Liver (tissue), 9 donors: Measurements from ENCODE around the gene DISP3. TPM values are rescaled to one million over a fixed set of nuclear protein-coding genes. Genes with fewer than 3 reads are reported as not detected.

Experiments
- DNase-seq: peaks from one replicate; pipeline ENCODE4 v3.0.0-alpha.2; 2017; ENCODE audit warnings: low spot score
- H3K27ac ChIP-seq, 2 donors: one replicate each; pipeline ENCODE4 v1.7.0; 2013; ENCODE audit warnings: inconsistent platforms in 2 of 2, low read length in 2 of 2, control low read depth in 1 of 2, low read depth in 1 of 2, mild to moderate bottlenecking in 1 of 2
- H3K27me3 ChIP-seq, 4 donors: one replicate each; pipeline versions ENCODE4 v1.6.1 to v1.7.0; 2013; ENCODE audit warnings: low read length in 3 of 4, inconsistent platforms in 1 of 4, mild to moderate bottlenecking in 1 of 4, moderate library complexity in 1 of 4; ENCODE audit not compliant: control insufficient read depth in 4 of 4, insufficient read depth in 4 of 4
- H3K36me3 ChIP-seq, 4 donors: one replicate each; pipeline versions ENCODE4 v1.6.1 to v1.7.0; 2013; ENCODE audit warnings: low read length in 3 of 4, mild to moderate bottlenecking in 3 of 4, low read depth in 1 of 4, moderate library complexity in 1 of 4; ENCODE audit not compliant: control insufficient read depth in 4 of 4, insufficient read depth in 3 of 4
- H3K4me1 ChIP-seq, 4 donors: one replicate each; pipeline versions ENCODE4 v1.6.1 to v1.7.0; 2013; ENCODE audit warnings: low read length in 3 of 4, mild to moderate bottlenecking in 3 of 4, moderate library complexity in 1 of 4; ENCODE audit not compliant: control insufficient read depth in 4 of 4, insufficient read depth in 4 of 4
- H3K4me3 ChIP-seq, 3 donors: one replicate each; pipeline versions ENCODE4 v1.6.1 to v1.7.0; 2013; ENCODE audit warnings: low read length in 3 of 3, control low read depth in 1 of 3, low read depth in 1 of 3, mild to moderate bottlenecking in 1 of 3
- H3K9ac ChIP-seq, 2 donors: one replicate each; pipeline ENCODE4 v1.7.0; 2013; ENCODE audit warnings: low read length in 2 of 2, mild to moderate bottlenecking in 2 of 2, moderate library complexity in 2 of 2, control low read depth in 1 of 2, low read depth in 1 of 2
- H3K9me3 ChIP-seq, 4 donors: one replicate each; pipeline versions ENCODE4 v1.6.1 to v1.7.0; 2013; ENCODE audit warnings: low read length in 3 of 4; ENCODE audit not compliant: control insufficient read depth in 4 of 4
- EGR1 ChIP-seq, 2 donors: IDR thresholded peaks; 2 replicates each; pipeline ENCODE4 v1.6.1; 2016 to 2018; ENCODE audit warnings: antibody characterized with exemption in 2 of 2, low read depth in 2 of 2
- FOXA1 ChIP-seq: IDR thresholded peaks from 2 replicates; pipeline ENCODE4 v1.6.1; 2016; ENCODE audit warnings: antibody characterized with exemption
- HNF4A ChIP-seq, 2 donors: conservative IDR thresholded peaks; 2 replicates each; pipeline ENCODE4 v1.6.1; 2016; ENCODE audit warnings: antibody characterized with exemption in 2 of 2, mild to moderate bottlenecking in 2 of 2
- HNF4G ChIP-seq: IDR thresholded peaks from 2 replicates; pipeline ENCODE4 v1.6.1; 2016; ENCODE audit warnings: antibody characterized with exemption
- JUND ChIP-seq, 2 donors: IDR thresholded peaks; 2 replicates each; pipeline ENCODE4 v1.6.1; 2016; ENCODE audit warnings: antibody characterized with exemption in 2 of 2
- RAD21 ChIP-seq, 2 donors: IDR thresholded peaks; 2 replicates each; pipeline ENCODE4 v1.6.1; 2016; ENCODE audit warnings: antibody characterized with exemption in 2 of 2, mild to moderate bottlenecking in 2 of 2
- RXRA ChIP-seq, 2 donors: IDR thresholded peaks; 2 replicates each; pipeline ENCODE4 v1.6.1; 2017 to 2018; ENCODE audit warnings: antibody characterized with exemption in 2 of 2, mild to moderate bottlenecking in 1 of 2
- SP1 ChIP-seq: IDR thresholded peaks from 2 replicates; pipeline ENCODE4 v1.6.1; 2018; ENCODE audit warnings: antibody characterized with exemption, mild to moderate bottlenecking
- TAF1 ChIP-seq: conservative IDR thresholded peaks from 2 replicates; pipeline ENCODE4 v1.6.1; 2016; ENCODE audit warnings: antibody characterized with exemption, mild to moderate bottlenecking
- YY1 ChIP-seq: IDR thresholded peaks from 2 replicates; pipeline ENCODE4 v1.6.1; 2016; ENCODE audit warnings: antibody characterized with exemption, mild to moderate bottlenecking
- WGBS: extraction: QIAGEN DNeasy Blood & Tissue Kit; methylation state at CpG from one replicate; pipeline ENCODE4 v1.1.7; 2013; 5-methylcytosine and 5-hydroxymethylcytosine counted together
- polyA plus RNA-seq, 2 donors: library from polyadenylated mRNA; stranded (reverse) in 1 of 2; unstranded in 1 of 2; fragments of 200-250 nt in 1 of 2; fragments of >200 nt in 1 of 2; fragmentation: Nextera tagmentation in 1 of 2; extraction: Ambion mirVana in 1 of 2; gene quantifications; one replicate each; pipeline versions ENCODE4 v1.2.1 to v1.2.3, GENCODE V29; 2013 to 2015
- total RNA-seq, 2 donors: library from RNA; depleted of rRNA; stranded (reverse); fragments of >200 nt; gene quantifications; one replicate each; pipeline ENCODE4 v1.2.3, GENCODE V29; 2014
- TF ChIP-seq, protein P1 (sequence below): fragments of 150-350 bp; IDR thresholded peaks from 2 replicates; pipeline ENCODE4 v1.5.1; 2017; ENCODE audit warnings: improper control_type of control experiment, low read depth, low read length; ENCODE audit not compliant: missing input control
- TF ChIP-seq, protein P2 (sequence below): IDR thresholded peaks from 2 replicates; pipeline ENCODE4 v1.6.1; 2016; ENCODE audit warnings: antibody characterized with exemption
- TF ChIP-seq, protein P3 (sequence below): IDR thresholded peaks from 2 replicates; pipeline ENCODE4 v1.6.1; 2016; ENCODE audit warnings: antibody characterized with exemption
- TF ChIP-seq, protein P4 (sequence below): IDR thresholded peaks from 2 replicates; pipeline ENCODE4 v1.6.1; 2016; ENCODE audit warnings: antibody characterized with exemption
- TF ChIP-seq, protein P5 (sequence below): IDR thresholded peaks from 2 replicates; pipeline ENCODE4 v1.6.1; 2016; ENCODE audit warnings: antibody characterized with exemption, mild to moderate bottlenecking
- donor health status: healthy.
- donor health status: healthy.
- donor health status: healthy.
- donor health status: healthy.
- donor health status: healthy.

DISP3 gene
- total and polyA plus RNA-seq, 4 donors: 0.02 to 0.08 TPM; not detected in 2

DNA sequence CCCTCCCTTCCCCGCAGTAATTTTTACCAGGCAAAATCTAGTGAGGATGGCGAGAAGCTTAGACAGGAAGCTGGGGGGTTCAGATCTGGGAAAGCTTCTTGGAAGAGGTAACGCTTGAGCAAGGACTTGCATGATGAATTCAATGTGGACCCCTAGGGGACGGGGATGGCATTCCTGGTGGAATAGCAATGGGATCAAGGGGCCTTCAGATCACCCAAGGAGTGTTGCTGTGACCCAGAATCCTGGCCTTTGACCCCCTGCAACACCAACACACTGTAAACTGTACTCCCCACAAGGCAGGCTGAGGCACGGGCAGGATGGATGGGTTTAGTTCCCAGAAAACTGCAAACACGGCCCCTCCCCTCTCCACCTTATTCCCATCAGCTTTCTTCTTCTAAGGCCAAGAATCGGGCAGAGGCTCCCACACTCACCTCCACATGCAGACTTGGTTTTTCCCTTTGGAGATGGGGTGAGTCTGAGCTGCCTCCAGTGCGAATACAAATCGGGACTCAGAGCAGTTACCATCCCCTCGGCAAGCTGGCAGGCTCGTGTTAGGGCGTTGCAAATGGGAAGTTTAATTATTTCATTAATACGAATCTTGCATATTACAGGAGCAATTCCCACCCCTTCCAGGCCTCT, 20.1 kb downstream of the DISP3 start:
- DNase-seq: no peak
- Histone ChIP-seq H3K4me3 (no peak overlapping the region), H3K9ac (no peak overlapping the region), H3K27me3 (peaks cover 0 to 5% (median 0%) of the 10 kb centered on the region in 4 donors), H3K4me1 (no peaks in the 10 kb centered on the region), H3K36me3 (no peaks in the 10 kb centered on the region), H3K9me3 (peaks cover 4 to 27% (median 12%) of the 10 kb centered on the region in 4 donors), H3K27ac (no peak overlapping the region)
- 65% methylated on average over 13 of the region's 13 CpGs for WGBS
- TF ChIP-seq, protein P1, sequence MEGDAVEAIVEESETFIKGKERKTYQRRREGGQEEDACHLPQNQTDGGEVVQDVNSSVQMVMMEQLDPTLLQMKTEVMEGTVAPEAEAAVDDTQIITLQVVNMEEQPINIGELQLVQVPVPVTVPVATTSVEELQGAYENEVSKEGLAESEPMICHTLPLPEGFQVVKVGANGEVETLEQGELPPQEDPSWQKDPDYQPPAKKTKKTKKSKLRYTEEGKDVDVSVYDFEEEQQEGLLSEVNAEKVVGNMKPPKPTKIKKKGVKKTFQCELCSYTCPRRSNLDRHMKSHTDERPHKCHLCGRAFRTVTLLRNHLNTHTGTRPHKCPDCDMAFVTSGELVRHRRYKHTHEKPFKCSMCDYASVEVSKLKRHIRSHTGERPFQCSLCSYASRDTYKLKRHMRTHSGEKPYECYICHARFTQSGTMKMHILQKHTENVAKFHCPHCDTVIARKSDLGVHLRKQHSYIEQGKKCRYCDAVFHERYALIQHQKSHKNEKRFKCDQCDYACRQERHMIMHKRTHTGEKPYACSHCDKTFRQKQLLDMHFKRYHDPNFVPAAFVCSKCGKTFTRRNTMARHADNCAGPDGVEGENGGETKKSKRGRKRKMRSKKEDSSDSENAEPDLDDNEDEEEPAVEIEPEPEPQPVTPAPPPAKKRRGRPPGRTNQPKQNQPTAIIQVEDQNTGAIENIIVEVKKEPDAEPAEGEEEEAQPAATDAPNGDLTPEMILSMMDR: no peak
- no peak for TF ChIP-seq HNF4G
- no peak for TF ChIP-seq JUND (IDR thresholded peaks at IDR 0.05)
- TF ChIP-seq, protein P2, sequence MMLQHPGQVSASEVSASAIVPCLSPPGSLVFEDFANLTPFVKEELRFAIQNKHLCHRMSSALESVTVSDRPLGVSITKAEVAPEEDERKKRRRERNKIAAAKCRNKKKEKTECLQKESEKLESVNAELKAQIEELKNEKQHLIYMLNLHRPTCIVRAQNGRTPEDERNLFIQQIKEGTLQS: no peak

DNA sequence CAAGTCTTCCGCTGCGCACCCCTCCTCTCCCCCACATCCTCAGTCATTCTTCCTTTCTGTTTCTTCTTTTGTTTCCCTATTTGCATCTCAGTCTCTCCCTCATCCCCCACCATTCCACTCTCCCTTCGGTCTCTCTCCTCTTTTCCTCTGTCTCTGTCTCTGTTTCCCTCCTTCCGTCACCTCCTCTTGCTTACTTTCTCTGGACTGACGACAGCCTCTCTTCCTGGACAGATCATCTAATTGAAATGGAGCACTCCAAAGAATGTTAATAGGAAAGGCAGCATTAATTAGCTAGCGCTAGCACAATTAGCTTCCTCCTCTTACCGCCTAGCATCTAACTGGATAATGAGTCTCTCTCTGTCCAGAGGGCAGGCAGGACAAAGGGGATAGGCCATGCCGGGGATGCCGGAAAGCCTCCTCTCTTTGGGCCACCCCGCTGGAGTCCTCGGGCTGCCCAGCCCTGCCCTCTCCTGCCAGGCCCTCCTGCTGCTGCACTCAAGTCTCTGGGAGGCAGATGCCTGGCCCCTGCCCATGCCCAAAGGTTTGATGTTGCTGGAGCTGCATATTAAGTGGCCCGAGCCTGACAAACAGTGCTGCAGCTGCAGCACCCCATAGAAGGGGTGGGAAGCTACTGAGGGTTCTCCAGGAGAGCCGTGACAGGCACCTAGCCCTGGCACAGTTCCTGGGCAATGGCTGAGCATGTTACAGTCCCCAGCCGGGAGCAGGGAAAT, 20.8 kb downstream of the DISP3 start:
- Histone ChIP-seq H3K9ac (no peak overlapping the region), H3K4me1 (no peaks in the 10 kb centered on the region), H3K27me3 (no peaks in the 10 kb centered on the region), H3K36me3 (no peaks in the 10 kb centered on the region), H3K4me3 (no peak overlapping the region), H3K9me3 (peaks cover 7 to 34% (median 14%) of the 10 kb centered on the region in 4 donors), H3K27ac (no peak overlapping the region)
- TF ChIP-seq, protein P3, sequence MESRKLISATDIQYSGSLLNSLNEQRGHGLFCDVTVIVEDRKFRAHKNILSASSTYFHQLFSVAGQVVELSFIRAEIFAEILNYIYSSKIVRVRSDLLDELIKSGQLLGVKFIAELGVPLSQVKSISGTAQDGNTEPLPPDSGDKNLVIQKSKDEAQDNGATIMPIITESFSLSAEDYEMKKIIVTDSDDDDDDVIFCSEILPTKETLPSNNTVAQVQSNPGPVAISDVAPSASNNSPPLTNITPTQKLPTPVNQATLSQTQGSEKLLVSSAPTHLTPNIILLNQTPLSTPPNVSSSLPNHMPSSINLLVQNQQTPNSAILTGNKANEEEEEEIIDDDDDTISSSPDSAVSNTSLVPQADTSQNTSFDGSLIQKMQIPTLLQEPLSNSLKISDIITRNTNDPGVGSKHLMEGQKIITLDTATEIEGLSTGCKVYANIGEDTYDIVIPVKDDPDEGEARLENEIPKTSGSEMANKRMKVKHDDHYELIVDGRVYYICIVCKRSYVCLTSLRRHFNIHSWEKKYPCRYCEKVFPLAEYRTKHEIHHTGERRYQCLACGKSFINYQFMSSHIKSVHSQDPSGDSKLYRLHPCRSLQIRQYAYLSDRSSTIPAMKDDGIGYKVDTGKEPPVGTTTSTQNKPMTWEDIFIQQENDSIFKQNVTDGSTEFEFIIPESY: no peak
- TF ChIP-seq EGR1 (IDR thresholded peaks at IDR 0.05; ENCODE audit: low read depth in 2 of 2) (no peak), HNF4A (conservative IDR thresholded peaks at IDR 0.05) (no peak), YY1 (no peak)
- 63% methylated on average over 14 of the region's 14 CpGs for WGBS
- no peak for DNase-seq

DNA sequence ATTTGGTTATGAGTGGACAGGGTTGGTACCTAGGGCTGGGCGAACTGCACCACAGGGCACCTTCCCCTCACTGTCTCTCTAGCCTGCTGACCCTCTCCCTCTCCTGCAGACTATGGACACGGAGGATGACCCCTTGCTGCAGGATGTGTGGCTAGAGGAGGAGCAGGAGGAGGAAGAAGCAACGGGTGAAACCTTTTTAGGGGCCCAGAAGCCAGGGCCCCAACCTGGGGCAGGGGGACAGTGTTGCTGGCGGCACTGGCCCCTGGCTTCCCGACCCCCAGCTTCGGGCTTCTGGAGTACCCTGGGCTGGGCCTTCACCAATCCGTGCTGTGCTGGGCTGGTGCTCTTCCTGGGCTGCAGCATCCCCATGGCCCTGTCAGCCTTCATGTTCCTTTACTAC, 21.9 kb downstream of the DISP3 start:
- no peaks in the 10 kb centered on the region for H3K27me3 ChIP-seq
- DNase-seq: no peak
- H3K9ac ChIP-seq: no peak overlapping the region
- no peaks in the 10 kb centered on the region for H3K4me1 ChIP-seq
- H3K36me3 ChIP-seq: no peaks in the 10 kb centered on the region
- H3K9me3 ChIP-seq: peaks cover 13 to 44% (median 20%) of the 10 kb centered on the region in 4 donors
- 82% methylated on average over 7 of the region's 7 CpGs for WGBS
- H3K4me3 ChIP-seq: no peak overlapping the region
- H3K27ac ChIP-seq: no peak overlapping the region
- TF ChIP-seq YY1 (no peak), HNF4A (conservative IDR thresholded peaks at IDR 0.05) (no peak), RXRA (IDR thresholded peaks at IDR 0.05) (no peak), FOXA1 (no peak), HNF4G (no peak), EGR1 (IDR thresholded peaks at IDR 0.05; ENCODE audit: low read depth in 2 of 2) (no peak), JUND (IDR thresholded peaks at IDR 0.05) (no peak), TAF1 (no peak), RAD21 (IDR thresholded peaks at IDR 0.05) (no peak), SP1 (no peak)
- TF ChIP-seq, protein P4, sequence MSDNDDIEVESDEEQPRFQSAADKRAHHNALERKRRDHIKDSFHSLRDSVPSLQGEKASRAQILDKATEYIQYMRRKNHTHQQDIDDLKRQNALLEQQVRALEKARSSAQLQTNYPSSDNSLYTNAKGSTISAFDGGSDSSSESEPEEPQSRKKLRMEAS: no peak
- TF ChIP-seq, protein P5, sequence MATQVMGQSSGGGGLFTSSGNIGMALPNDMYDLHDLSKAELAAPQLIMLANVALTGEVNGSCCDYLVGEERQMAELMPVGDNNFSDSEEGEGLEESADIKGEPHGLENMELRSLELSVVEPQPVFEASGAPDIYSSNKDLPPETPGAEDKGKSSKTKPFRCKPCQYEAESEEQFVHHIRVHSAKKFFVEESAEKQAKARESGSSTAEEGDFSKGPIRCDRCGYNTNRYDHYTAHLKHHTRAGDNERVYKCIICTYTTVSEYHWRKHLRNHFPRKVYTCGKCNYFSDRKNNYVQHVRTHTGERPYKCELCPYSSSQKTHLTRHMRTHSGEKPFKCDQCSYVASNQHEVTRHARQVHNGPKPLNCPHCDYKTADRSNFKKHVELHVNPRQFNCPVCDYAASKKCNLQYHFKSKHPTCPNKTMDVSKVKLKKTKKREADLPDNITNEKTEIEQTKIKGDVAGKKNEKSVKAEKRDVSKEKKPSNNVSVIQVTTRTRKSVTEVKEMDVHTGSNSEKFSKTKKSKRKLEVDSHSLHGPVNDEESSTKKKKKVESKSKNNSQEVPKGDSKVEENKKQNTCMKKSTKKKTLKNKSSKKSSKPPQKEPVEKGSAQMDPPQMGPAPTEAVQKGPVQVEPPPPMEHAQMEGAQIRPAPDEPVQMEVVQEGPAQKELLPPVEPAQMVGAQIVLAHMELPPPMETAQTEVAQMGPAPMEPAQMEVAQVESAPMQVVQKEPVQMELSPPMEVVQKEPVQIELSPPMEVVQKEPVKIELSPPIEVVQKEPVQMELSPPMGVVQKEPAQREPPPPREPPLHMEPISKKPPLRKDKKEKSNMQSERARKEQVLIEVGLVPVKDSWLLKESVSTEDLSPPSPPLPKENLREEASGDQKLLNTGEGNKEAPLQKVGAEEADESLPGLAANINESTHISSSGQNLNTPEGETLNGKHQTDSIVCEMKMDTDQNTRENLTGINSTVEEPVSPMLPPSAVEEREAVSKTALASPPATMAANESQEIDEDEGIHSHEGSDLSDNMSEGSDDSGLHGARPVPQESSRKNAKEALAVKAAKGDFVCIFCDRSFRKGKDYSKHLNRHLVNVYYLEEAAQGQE: no peak
- TF ChIP-seq, protein P2: no peak
